Activated B cell treated with CpG ODN at 0.5 μM for 24 hours (primary cell): ENCODE results near the gene FILIP1. TPM values are rescaled to one million over a fixed set of nuclear protein-coding genes. Genes with fewer than 3 reads are reported as not detected.

Experiments
- ATAC-seq: fragments of 200-7000 bp; cut with Tn5 transposase; one replicate; pipeline ENCODE4 v1.10.0; 2021; ENCODE audit warnings: low read depth, mild to moderate bottlenecking, moderate library complexity
- CTCF ChIA-PET: fragments of 350-600 bp; sonication (Branson Sonifier 250); formaldehyde crosslinking; loops from one replicate; lab custom pipeline; 2021; ENCODE audit warnings: antibody characterized with exemption; lab: Charles Lee
- POLR2A ChIA-PET: fragments of 350-600 bp; sonication (Branson Sonifier 250); formaldehyde crosslinking; loops from one replicate; lab custom pipeline; 2021; ENCODE audit warnings: antibody characterized with exemption; lab: Charles Lee
- DNase-seq: peaks from one replicate; pipeline ENCODE4 v3.0.0; 2022
- H3K27ac Mint-ChIP-seq: one replicate; pipeline ENCODE4 v1.8.0; 2020; ENCODE audit warnings: mixed read lengths
- H3K27me3 Mint-ChIP-seq: one replicate; pipeline ENCODE4 v1.8.0; 2021; ENCODE audit warnings: mixed read lengths
- H3K36me3 Mint-ChIP-seq: one replicate; pipeline ENCODE4 v1.8.0; 2021; ENCODE audit warnings: low read depth, mixed read lengths
- H3K4me1 Mint-ChIP-seq: one replicate; pipeline ENCODE4 v1.8.0; 2021; ENCODE audit warnings: mixed read lengths
- H3K4me3 Mint-ChIP-seq: one replicate; pipeline ENCODE4 v1.8.0; 2020; ENCODE audit warnings: mild to moderate bottlenecking, mixed read lengths
- H3K9me3 Mint-ChIP-seq: one replicate; pipeline ENCODE4 v1.8.0; 2020; ENCODE audit warnings: mixed read lengths
- CTCF ChIP-seq: fragments of 200-600 bp; IDR thresholded peaks from one replicate; pipeline ENCODE4 v1.8.0; 2022; ENCODE audit warnings: antibody characterized with exemption, mild to moderate bottlenecking
- intact Hi-C: fragments of 100-400 bp; cut with micrococcal nuclease; formaldehyde crosslinking; loops from one replicate; pipeline ENCODE4 v1.15.1; 2024
- total RNA-seq: library from RNA; stranded (reverse); gene quantifications from 2 replicates; pipeline ENCODE4 v1.2.3, GENCODE V29; 2022

The FILIP1 gene
- total RNA-seq, 1 donor from 2014 or later: not detected

- Mint-ChIP-seq H3K27me3 (peaks cover 24% of the 10 kb centered on the region), H3K36me3 (no peaks in the 10 kb centered on the region), H3K9me3 (no peaks in the 10 kb centered on the region), H3K4me1 (no peaks in the 10 kb centered on the region), H3K4me3 (no peak overlapping the region), H3K27ac (no peak overlapping the region)
- intact Hi-C loops: no loop called here
- no peak for TF ChIP-seq CTCF
- DNase-seq (no peak), ATAC-seq (no peak)
- ChIA-PET CTCF (no interaction called here), POLR2A (no interaction called here)
These were observed 37.6 kb upstream of the FILIP1 start for GRCh38 chr6:75531174-75531573.

DNA sequence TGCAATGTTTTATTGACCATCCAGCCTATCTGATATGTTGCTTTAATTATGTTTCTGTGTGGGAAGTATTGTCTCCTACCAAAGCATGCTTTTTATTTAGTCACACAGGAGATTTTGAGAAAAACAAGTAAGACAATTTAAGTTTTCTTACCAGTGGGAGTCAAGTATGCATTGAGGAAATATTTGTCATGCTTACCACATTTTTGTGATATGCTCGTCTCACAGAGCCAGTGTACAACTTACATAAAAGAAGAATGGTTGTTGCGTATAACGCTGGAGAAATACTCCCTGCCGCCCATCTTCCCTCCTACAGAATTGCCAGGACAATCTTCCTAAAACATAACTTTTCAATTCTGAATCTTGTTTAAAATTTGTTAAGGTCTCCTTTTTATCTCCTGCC is 37.1 kb upstream of the FILIP1 start:
- ChIA-PET CTCF (no interaction called here), POLR2A (no interaction called here)
- DNase-seq (no peak), ATAC-seq (no peak)
- no peaks in the 10 kb centered on the region for H3K9me3 Mint-ChIP-seq
- no peak for TF ChIP-seq CTCF
- H3K4me1 Mint-ChIP-seq: no peaks in the 10 kb centered on the region
- H3K27ac Mint-ChIP-seq: no peak overlapping the region
- H3K27me3 Mint-ChIP-seq: peaks cover 24% of the 10 kb centered on the region
- no peaks in the 10 kb centered on the region for H3K36me3 Mint-ChIP-seq
- no peak overlapping the region for H3K4me3 Mint-ChIP-seq
- intact Hi-C loops: no loop called here

DNA sequence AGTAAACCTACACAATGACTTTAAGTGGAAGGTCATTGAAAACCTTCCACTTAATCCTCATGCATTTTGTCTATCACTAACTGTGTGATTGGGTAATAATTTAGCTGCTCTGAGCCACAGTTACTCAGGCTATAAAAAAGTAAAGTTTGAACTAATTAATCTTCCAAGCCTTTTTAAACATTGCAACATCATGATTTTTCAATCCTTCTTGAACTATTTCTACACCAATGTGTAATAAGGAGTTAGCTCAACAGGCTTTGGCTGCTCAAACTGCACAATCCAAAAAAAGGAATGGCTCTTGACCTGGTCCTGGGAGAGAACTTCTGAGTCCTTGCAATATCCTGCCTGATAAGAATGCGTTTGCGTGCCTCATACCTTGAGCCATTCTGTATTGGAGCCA is 34.8 kb upstream of the FILIP1 start:
- Mint-ChIP-seq H3K9me3 (no peaks in the 10 kb centered on the region), H3K27me3 (peaks cover 25% of the 10 kb centered on the region), H3K4me3 (no peak overlapping the region), H3K36me3 (no peaks in the 10 kb centered on the region), H3K4me1 (no peaks in the 10 kb centered on the region), H3K27ac (no peak overlapping the region)
- ChIA-PET CTCF (interaction anchor here (1.3 to 2.3 kb wide), 3 partner anchors 231 to 320 kb away, joined by 3 to 7 read pairs (median 5); no protein-coding TSS in a partner anchor), POLR2A (no interaction called here)
- intact Hi-C loops: loop anchor here (10.0 kb wide), 2 partner anchors 1674 to 1854 kb away; no protein-coding TSS in a partner anchor
- ATAC-seq (no peak), DNase-seq (no peak)
- no peak for TF ChIP-seq CTCF

DNA sequence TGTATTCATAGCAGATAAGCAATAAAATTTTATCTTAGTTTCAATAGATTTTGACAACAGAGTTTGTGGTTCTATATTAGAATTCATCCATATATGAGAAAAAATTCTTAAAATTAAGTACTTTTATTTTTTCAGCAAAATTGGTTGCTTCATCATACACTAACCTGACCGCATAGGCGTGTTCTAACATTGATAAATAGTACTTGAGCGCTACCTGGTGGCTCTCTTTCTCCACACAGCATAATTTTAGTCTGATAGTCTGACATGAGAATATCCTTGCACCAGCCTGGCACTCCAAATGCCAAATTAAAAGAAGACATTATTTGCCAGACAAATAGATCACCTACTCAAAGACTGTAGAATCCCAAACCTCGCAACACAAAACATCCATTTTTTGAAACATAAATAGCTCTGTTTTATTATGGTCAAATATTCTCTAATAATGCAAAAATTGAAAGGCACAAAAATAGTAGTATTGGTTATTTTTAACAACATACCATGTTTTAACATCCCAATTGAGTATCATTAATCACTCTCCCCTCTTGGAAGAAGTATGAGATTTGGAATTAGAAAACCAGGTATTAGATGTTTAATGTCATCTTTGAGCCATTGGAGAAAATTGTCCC is 33.0 kb upstream of the FILIP1 start:
- Mint-ChIP-seq H3K27me3 (peaks cover 20% of the 10 kb centered on the region), H3K4me3 (no peak overlapping the region), H3K4me1 (no peaks in the 10 kb centered on the region), H3K36me3 (no peaks in the 10 kb centered on the region), H3K27ac (no peak overlapping the region), H3K9me3 (no peaks in the 10 kb centered on the region)
- intact Hi-C loops: loop anchor here (1.0 to 10.0 kb wide), 6 partner anchors 229 to 1852 kb away; no protein-coding TSS in a partner anchor
- POLR2A ChIA-PET: no interaction called here
- no peak for TF ChIP-seq CTCF
- DNase-seq (no peak), ATAC-seq (peak; percentile 47)
- CTCF ChIA-PET: interaction anchor here (2.3 kb wide), 1 partner anchor 229 kb away, joined by 7 read pairs; no protein-coding TSS in a partner anchor

DNA sequence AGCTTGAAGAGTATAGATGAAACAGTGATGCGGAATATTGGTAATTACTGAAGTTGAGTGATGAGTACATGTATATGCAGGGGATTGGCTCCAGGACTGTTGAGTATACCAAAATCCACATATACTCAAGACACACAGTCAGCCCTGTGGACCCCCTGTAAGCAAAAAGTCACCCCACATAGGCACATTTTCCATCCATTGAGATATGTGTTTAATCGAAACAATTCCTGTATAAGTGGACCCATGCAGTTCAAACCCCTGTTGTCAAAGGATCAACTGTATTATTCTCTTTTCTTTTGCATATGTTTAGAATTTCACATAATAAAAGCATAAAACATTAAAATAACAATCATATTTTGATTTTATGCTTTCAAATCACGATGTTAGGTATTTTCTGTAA is 32.1 kb upstream of the FILIP1 start:
- Mint-ChIP-seq H3K9me3 (no peaks in the 10 kb centered on the region), H3K4me3 (no peak overlapping the region), H3K4me1 (no peaks in the 10 kb centered on the region), H3K27ac (no peak overlapping the region), H3K36me3 (no peaks in the 10 kb centered on the region), H3K27me3 (peaks cover 13% of the 10 kb centered on the region)
- ChIA-PET POLR2A (no interaction called here), CTCF (interaction anchor here (0.7 kb wide), 1 partner anchor 251 kb away, joined by 3 read pairs; no protein-coding TSS in a partner anchor)
- intact Hi-C loops: loop anchor here (1.0 to 10.0 kb wide), 6 partner anchors 228 to 1851 kb away; no protein-coding TSS in a partner anchor
- ATAC-seq (no peak), DNase-seq (no peak)
- TF ChIP-seq CTCF: no peak
